K562 (cell line): ENCODE data around the gene GPR3. TPM values are rescaled to one million over a fixed set of nuclear protein-coding genes. Genes with fewer than 3 reads are reported as not detected.

ENCODE experiments used
- CBFA2T2 ChIP-seq: fragments of 450-650 bp; conservative IDR thresholded peaks from 2 replicates; pipeline ENCODE4 v1.6.1; 2017; ENCODE audit warnings: mild to moderate bottlenecking
- DACH1 ChIP-seq: fragments of 450-650 bp; IDR thresholded peaks from 2 replicates; pipeline ENCODE4 v1.6.1; 2018; ENCODE audit not compliant: partially characterized antibody
- LCOR ChIP-seq: sonication (generic); formaldehyde crosslinking; IDR thresholded peaks from 2 replicates; pipeline ENCODE4 v1.8.0; 2022; ENCODE audit warnings: mild to moderate bottlenecking, missing genetic modification reagents
- NEUROD1 ChIP-seq: fragments of 150-350 bp; IDR thresholded peaks from 2 replicates; pipeline ENCODE4 v1.6.1; 2014; ENCODE audit warnings: borderline replicate concordance, low read length, low read depth; ENCODE audit not compliant: partially characterized antibody
- NR1H2 ChIP-seq: sonication (generic); formaldehyde crosslinking; IDR thresholded peaks from 2 replicates; pipeline ENCODE4 v1.4.0; 2020; ENCODE audit warnings: mild to moderate bottlenecking, missing genetic modification reagents
- NR3C1 ChIP-seq: sonication (generic); formaldehyde crosslinking; IDR thresholded peaks from 2 replicates; pipeline ENCODE4 v1.8.1; 2022; ENCODE audit warnings: missing genetic modification reagents
- PTTG1 ChIP-seq: fragments of 450-650 bp; IDR thresholded peaks from 2 replicates; pipeline ENCODE4 v1.6.1; 2016; ENCODE audit warnings: low read depth, mild to moderate bottlenecking, missing genetic modification characterization, missing compliant biosample characterization
- RBM22 ChIP-seq: fragments of 200-400 bp; formaldehyde crosslinking; IDR thresholded peaks from 2 replicates; pipeline ENCODE4 v1.6.1; 2018; ENCODE audit warnings: low read length, low read depth; ENCODE audit not compliant: poor library complexity, severe bottlenecking
- SMARCA5 ChIP-seq: fragments of 450-650 bp; IDR thresholded peaks from 2 replicates; pipeline ENCODE4 v1.6.1; 2016
- SRSF3 ChIP-seq: fragments of 200-400 bp; formaldehyde crosslinking; IDR thresholded peaks from 2 replicates; pipeline ENCODE4 v1.6.1; 2016; ENCODE audit warnings: mild to moderate bottlenecking, low read length, moderate library complexity; ENCODE audit not compliant: insufficient read depth
- TAF7 ChIP-seq: fragments of 450-650 bp; IDR thresholded peaks from 2 replicates; pipeline ENCODE4 v1.6.1; 2016; ENCODE audit warnings: missing genetic modification characterization, missing compliant biosample characterization
- TARDBP ChIP-seq: fragments of 450-650 bp; IDR thresholded peaks from 2 replicates; pipeline ENCODE4 v1.6.1; 2016
- TBP ChIP-seq: optimal IDR thresholded peaks from 2 replicates; pipeline ENCODE3; 2011; ENCODE audit warnings: low read depth, low read length, improper control_type of control experiment
- ZBTB1 ChIP-seq: sonication (generic); formaldehyde crosslinking; IDR thresholded peaks from 2 replicates; pipeline ENCODE4 v1.8.1; 2023; ENCODE audit warnings: missing genetic modification reagents, low read depth, mild to moderate bottlenecking, borderline replicate concordance
- ZNF175 ChIP-seq: fragments of 200-800 bp; sonication (Bioruptor generic); IDR thresholded peaks from 2 replicates; pipeline ENCODE4 v1.6.1; 2016; ENCODE audit warnings: low read depth, mild to moderate bottlenecking, missing genetic modification characterization, missing compliant biosample characterization
- ZNF23 ChIP-seq: fragments of 250-450 bp; sonication (Bioruptor Pico); IDR thresholded peaks from 2 replicates; pipeline ENCODE4 v1.4.0; 2020; ENCODE audit warnings: mild to moderate bottlenecking
- ZNF354B ChIP-seq: fragments of 250-450 bp; sonication (Bioruptor Pico); IDR thresholded peaks from 2 replicates; pipeline ENCODE4 v1.4.0; 2020
- ZNF699 ChIP-seq: fragments of 250-450 bp; sonication (Bioruptor Pico); IDR thresholded peaks from 2 replicates; pipeline ENCODE4 v1.8.0; 2021; ENCODE audit warnings: mild to moderate bottlenecking, moderate library complexity; ENCODE audit not compliant: insufficient replicate concordance
- ZNF707 ChIP-seq: fragments of 250-450 bp; sonication (Bioruptor Pico); conservative IDR thresholded peaks from 2 replicates; pipeline ENCODE4 v1.8.0; 2022; ENCODE audit warnings: inconsistent platforms, mild to moderate bottlenecking, moderate library complexity
- ZNF766 ChIP-seq: fragments of 200-800 bp; sonication (Bioruptor generic); conservative IDR thresholded peaks from 2 replicates; pipeline ENCODE4 v1.6.1; 2016; ENCODE audit warnings: missing genetic modification characterization, missing compliant biosample characterization
- polyA plus RNA-seq, 8 experiments: library from polyadenylated mRNA; depleted of rRNA in 4 of 8; stranded (reverse) in 5 of 8; unstranded in 3 of 8; fragments of >200 nt; fragmentation: Nextera tagmentation in 2 of 8; fragmentation: Illumina TruSeq in 1 of 8; extraction: Ambion mirVana in 2 of 8; extraction: Trizol in 1 of 8; gene quantifications; 2 replicates each; pipeline versions ENCODE4 v1.2.1 to v1.2.3, GENCODE V29; 2011 to 2014; ENCODE audit warnings: inconsistent platforms in 1 of 8, missing spikeins in 1 of 8
- total RNA-seq, 7 experiments: library from RNA; depleted of rRNA in 6 of 7; stranded (reverse); fragments of >200 nt in 6 of 7; fragmentation: Illumina TruSeq in 2 of 7; extraction: Trizol in 2 of 7; gene quantifications; 2 replicates each; pipeline versions ENCODE4 v1.2.1 to v1.2.3, GENCODE V29; 2011 to 2021; ENCODE audit warnings: low replicate concordance in 1 of 7
- TF ChIP-seq, protein P1 (sequence below): sonication (generic); formaldehyde crosslinking; IDR thresholded peaks from 2 replicates; pipeline ENCODE4 v1.8.0; 2022; ENCODE audit warnings: mild to moderate bottlenecking, missing genetic modification reagents
- TF ChIP-seq, protein P2 (sequence below): fragments of 250-450 bp; sonication (Bioruptor Pico); IDR thresholded peaks from 2 replicates; pipeline ENCODE4 v1.4.0; 2020; ENCODE audit warnings: mild to moderate bottlenecking, moderate library complexity
- TF ChIP-seq, protein P3 (sequence below): fragments of 450-650 bp; IDR thresholded peaks from 2 replicates; pipeline ENCODE4 v1.6.1; 2018; ENCODE audit warnings: mild to moderate bottlenecking, low read depth; ENCODE audit not compliant: partially characterized antibody

GPR3 gene
- total and polyA plus RNA-seq, 9 of the 15 experiments (the other 6 are each of a cell fraction or from before 2014, with no cell fraction given) = 0.24 to 11.5 (median 3.7) TPM

DNA sequence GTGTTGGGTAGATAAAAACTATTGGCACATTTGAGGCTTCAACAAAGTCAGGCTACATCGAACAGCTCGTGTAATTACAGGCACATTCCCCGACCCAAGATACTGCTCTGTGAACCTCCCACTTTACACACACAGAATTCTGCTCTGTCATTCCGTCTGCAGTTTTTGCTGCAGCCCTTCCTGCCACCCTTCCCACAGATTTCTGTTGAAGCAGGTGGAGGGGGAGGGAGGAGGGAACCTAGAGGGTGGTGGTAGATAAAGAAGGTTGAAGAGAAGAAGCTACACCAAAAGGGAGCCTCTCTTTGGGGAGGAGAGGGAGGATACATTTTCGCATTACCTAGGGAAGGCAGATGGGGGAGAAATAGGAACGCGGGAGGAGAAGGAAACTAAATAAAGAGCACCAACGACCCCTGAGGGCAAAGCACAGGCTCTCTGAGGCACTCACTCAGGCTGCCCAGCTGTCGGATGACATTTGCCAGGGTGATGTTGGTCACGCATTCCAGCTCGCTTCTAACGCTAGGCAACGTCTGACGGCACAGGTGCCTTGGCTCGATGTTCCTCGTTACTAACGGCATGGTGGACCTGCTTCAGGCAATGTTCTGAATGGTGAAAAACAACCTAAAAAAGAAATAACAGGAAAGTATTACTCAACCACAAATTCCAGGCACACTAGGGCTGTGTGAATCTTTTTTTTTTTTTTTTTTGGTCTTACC lies 36.0 kb downstream of the GPR3 start (continued):
- TF ChIP-seq, protein P1, sequence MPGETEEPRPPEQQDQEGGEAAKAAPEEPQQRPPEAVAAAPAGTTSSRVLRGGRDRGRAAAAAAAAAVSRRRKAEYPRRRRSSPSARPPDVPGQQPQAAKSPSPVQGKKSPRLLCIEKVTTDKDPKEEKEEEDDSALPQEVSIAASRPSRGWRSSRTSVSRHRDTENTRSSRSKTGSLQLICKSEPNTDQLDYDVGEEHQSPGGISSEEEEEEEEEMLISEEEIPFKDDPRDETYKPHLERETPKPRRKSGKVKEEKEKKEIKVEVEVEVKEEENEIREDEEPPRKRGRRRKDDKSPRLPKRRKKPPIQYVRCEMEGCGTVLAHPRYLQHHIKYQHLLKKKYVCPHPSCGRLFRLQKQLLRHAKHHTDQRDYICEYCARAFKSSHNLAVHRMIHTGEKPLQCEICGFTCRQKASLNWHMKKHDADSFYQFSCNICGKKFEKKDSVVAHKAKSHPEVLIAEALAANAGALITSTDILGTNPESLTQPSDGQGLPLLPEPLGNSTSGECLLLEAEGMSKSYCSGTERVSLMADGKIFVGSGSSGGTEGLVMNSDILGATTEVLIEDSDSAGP (CRISPR knock-in tag) = peak; percentile 61; the same call in 1 of the 2 replicates
- TF ChIP-seq ZNF175 (CRISPR knock-in tag) (0 out of 2 replicates have a peak, but pooled peaks have one; percentile 30), SMARCA5 (peak; percentile 70), ZNF707 (CRISPR knock-in tag) (no peak), TARDBP (peak; percentile 68; the same call in 1 of the 2 replicates), LCOR (CRISPR knock-in tag) (0 out of 2 replicates have a peak, but pooled peaks have one; percentile 46), ZNF699 (CRISPR knock-in tag) (no peak), NR1H2 (no peak), ZBTB1 (CRISPR knock-in tag) (no peak), SRSF3 (no peak), NEUROD1 (peak; percentile 64), ZNF23 (no peak), RBM22 (no peak), CBFA2T2 (peak; percentile 83), PTTG1 (tag) (no peak), ZNF766 (CRISPR knock-in tag) (peak; percentile 74), ZNF354B (CRISPR knock-in tag) (no peak), NR3C1 (CRISPR knock-in tag) (no peak), TAF7 (tag) (no peak), DACH1 (no peak), TBP (no peak)
- TF ChIP-seq, protein P2, sequence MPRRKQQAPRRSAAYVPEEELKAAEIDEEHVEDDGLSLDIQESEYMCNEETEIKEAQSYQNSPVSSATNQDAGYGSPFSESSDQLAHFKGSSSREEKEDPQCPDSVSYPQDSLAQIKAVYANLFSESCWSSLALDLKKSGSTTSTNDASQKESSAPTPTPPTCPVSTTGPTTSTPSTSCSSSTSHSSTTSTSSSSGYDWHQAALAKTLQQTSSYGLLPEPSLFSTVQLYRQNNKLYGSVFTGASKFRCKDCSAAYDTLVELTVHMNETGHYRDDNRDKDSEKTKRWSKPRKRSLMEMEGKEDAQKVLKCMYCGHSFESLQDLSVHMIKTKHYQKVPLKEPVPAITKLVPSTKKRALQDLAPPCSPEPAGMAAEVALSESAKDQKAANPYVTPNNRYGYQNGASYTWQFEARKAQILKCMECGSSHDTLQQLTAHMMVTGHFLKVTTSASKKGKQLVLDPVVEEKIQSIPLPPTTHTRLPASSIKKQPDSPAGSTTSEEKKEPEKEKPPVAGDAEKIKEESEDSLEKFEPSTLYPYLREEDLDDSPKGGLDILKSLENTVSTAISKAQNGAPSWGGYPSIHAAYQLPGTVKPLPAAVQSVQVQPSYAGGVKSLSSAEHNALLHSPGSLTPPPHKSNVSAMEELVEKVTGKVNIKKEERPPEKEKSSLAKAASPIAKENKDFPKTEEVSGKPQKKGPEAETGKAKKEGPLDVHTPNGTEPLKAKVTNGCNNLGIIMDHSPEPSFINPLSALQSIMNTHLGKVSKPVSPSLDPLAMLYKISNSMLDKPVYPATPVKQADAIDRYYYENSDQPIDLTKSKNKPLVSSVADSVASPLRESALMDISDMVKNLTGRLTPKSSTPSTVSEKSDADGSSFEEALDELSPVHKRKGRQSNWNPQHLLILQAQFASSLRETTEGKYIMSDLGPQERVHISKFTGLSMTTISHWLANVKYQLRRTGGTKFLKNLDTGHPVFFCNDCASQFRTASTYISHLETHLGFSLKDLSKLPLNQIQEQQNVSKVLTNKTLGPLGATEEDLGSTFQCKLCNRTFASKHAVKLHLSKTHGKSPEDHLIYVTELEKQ (CRISPR knock-in tag) = no peak
- TF ChIP-seq, protein P3, sequence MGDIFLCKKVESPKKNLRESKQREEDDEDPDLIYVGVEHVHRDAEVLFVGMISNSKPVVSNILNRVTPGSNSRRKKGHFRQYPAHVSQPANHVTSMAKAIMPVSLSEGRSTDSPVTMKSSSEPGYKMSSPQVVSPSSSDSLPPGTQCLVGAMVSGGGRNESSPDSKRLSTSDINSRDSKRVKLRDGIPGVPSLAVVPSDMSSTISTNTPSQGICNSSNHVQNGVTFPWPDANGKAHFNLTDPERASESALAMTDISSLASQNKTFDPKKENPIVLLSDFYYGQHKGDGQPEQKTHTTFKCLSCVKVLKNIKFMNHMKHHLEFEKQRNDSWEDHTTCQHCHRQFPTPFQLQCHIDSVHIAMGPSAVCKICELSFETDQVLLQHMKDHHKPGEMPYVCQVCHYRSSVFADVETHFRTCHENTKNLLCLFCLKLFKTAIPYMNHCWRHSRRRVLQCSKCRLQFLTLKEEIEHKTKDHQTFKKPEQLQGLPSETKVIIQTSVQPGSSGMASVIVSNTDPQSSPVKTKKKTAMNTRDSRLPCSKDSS = no peak
